Activated CD4-positive, alpha-beta T cell treated with anti-CD3 and anti-CD28 coated beads, Interleukin-2, amount 10 ng/mL, durations not matched to agents 7 days and 5 days (primary cell): ENCODE results near the gene FRYL. TPM values are rescaled to one million over a fixed set of nuclear protein-coding genes. Genes with fewer than 3 reads are reported as not detected.
"Not testable (repeated sequence)": the region's sequence is repeated elsewhere in the genome, so short reads cannot be mapped to it uniquely, and the experiment has no call there.

Experiments
- CTCF ChIA-PET: fragments of 350-600 bp; sonication (Branson Sonifier 250); formaldehyde crosslinking; loops from one replicate; lab custom pipeline; 2021; ENCODE audit warnings: antibody characterized with exemption; lab: Charles Lee
- POLR2A ChIA-PET: fragments of 350-600 bp; sonication (Branson Sonifier 250); formaldehyde crosslinking; loops from one replicate; lab custom pipeline; 2021; ENCODE audit warnings: antibody characterized with exemption; lab: Charles Lee
- DNase-seq: peaks from one replicate; pipeline ENCODE4 v3.0.0-alpha.2; 2020
- H3K27ac Mint-ChIP-seq: one replicate; pipeline ENCODE4 v1.8.0; 2021; ENCODE audit warnings: mild to moderate bottlenecking, moderate library complexity, mixed read lengths
- H3K27me3 Mint-ChIP-seq: one replicate; pipeline ENCODE4 v1.8.0; 2021; ENCODE audit warnings: mixed read lengths
- H3K36me3 Mint-ChIP-seq: one replicate; pipeline ENCODE4 v1.8.0; 2021; ENCODE audit warnings: low read depth, mixed read lengths
- H3K4me1 Mint-ChIP-seq: one replicate; pipeline ENCODE4 v1.8.0; 2021; ENCODE audit warnings: mixed read lengths
- H3K4me3 Mint-ChIP-seq: one replicate; pipeline ENCODE4 v1.8.0; 2021; ENCODE audit warnings: mild to moderate bottlenecking, moderate library complexity, mixed read lengths
- H3K9me3 Mint-ChIP-seq: one replicate; pipeline ENCODE4 v1.8.0; 2021; ENCODE audit warnings: mixed read lengths
- total RNA-seq, 2 experiments: library from RNA; stranded (reverse); gene quantifications; one replicate each; pipeline ENCODE4 v1.2.3, GENCODE V29; 2021

The FRYL gene
- total RNA-seq: 100 to 1,000 TPM in 1 of 2 experiments, 10 to 100 TPM in 1; 96.8 to 102 TPM

- Mint-ChIP-seq H3K27me3 (no peaks in the 10 kb centered on the region), H3K4me1 (peaks cover 41% of the 10 kb centered on the region), H3K27ac (peak within 1 kb of the TSS; percentile 95), H3K4me3 (peak within 1 kb of the TSS; percentile 91), H3K9me3 (no peaks in the 10 kb centered on the region), H3K36me3 (peaks cover 7% of the 10 kb centered on the region)
- peak; percentile 99 for DNase-seq
- ChIA-PET POLR2A (interaction anchor here (0.7 kb wide), 1 partner anchor 50 kb away, joined by 3 read pairs; the partner anchor contains the start of gene OCIAD1), CTCF (interaction anchor here (0.9 to 1.6 kb wide), 3 partner anchors 10 to 201 kb away, joined by 3 read pairs; no protein-coding TSS in a partner anchor)
These were observed at the start of gene FRYL for GRCh38 chr4:48779998-48780864. Gene FRYL, minus strand, starts transcription at chr4:48780279. Its CDS starts 145,869 bp downstream, at chr4:48634410.

DNA sequence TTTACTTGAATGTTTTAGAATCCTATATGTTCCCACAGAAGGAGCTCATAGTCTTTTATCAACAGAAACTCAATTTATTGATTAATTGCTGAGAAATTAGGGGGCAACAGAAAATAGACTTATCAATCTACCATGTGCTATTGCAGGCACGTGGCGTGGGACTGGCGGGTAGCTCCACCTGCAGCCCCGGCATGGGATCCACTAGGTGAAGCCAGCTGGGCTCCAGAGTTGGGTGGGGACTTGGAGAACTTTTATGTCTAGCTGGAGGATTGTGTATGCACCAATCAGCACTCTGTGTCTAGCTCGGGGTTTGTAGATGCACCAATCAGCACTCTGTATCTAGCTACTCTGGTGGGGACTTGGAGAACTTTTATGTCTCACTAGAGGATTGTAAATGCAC is 47.5 kb upstream of the FRYL start:
- Mint-ChIP-seq H3K27me3 (no peaks in the 10 kb centered on the region), H3K9me3 (peaks cover 6% of the 10 kb centered on the region), H3K36me3 (peaks cover 6% of the 10 kb centered on the region), H3K4me3 (no peak overlapping the region), H3K27ac (no peak overlapping the region), H3K4me1 (peaks cover 20% of the 10 kb centered on the region)
- ChIA-PET POLR2A (no interaction called here), CTCF (interaction anchor here (1.4 kb wide), 1 partner anchor 28 kb away, joined by 3 read pairs; no protein-coding TSS in a partner anchor)
- DNase-seq: no peak

- H3K4me1 Mint-ChIP-seq, H3K27ac Mint-ChIP-seq, H3K9me3 Mint-ChIP-seq, DNase-seq, POLR2A ChIA-PET, H3K36me3 Mint-ChIP-seq, H3K4me3 Mint-ChIP-seq: not testable (repeated sequence)
- peaks cover 23% of the 10 kb centered on the region for H3K27me3 Mint-ChIP-seq
- CTCF ChIA-PET: interaction anchor here (0.7 to 1.4 kb wide), 2 partner anchors 8 to 21 kb away, joined by 3 to 4 read pairs; no protein-coding TSS in a partner anchor
These were observed 41.4 kb upstream of the FRYL start for GRCh38 chr4:48821431-48821830.

GRCh38 chr4:48816971-48817370 is 36.9 kb upstream of the FRYL start:
- DNase-seq: no peak
- H3K4me1 Mint-ChIP-seq: peaks cover 9% of the 10 kb centered on the region
- H3K9me3 Mint-ChIP-seq: peaks cover 2% of the 10 kb centered on the region
- POLR2A ChIA-PET: no interaction called here
- CTCF ChIA-PET: no interaction called here
- no peak overlapping the region for H3K27ac Mint-ChIP-seq
- H3K4me3 Mint-ChIP-seq: no peak overlapping the region
- no peaks in the 10 kb centered on the region for H3K36me3 Mint-ChIP-seq
- peaks cover 19% of the 10 kb centered on the region for H3K27me3 Mint-ChIP-seq

DNA sequence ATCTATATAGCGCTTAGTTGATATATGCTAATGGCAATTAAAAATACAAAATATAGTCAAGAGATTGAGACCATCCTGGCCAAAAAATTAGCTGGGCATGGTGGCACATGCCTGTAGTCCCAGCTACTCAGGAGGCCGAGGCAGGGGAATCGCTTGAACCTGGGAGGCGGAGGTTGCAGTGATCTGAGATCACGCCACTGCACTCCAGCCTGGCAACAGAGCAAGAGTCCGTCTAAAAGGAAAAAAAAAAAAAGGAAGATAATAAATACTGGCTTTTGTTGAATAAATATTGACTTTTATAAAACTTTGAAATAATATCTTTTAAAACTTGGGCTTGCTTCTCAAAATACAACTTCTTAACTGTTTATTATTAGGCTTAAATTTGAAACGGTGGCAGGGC is 36.2 kb upstream of the FRYL start:
- H3K27ac Mint-ChIP-seq, POLR2A ChIA-PET, H3K36me3 Mint-ChIP-seq, DNase-seq, H3K4me1 Mint-ChIP-seq, H3K4me3 Mint-ChIP-seq, H3K9me3 Mint-ChIP-seq, CTCF ChIA-PET: not testable (repeated sequence)
- H3K27me3 Mint-ChIP-seq: peaks cover 13% of the 10 kb centered on the region

DNA sequence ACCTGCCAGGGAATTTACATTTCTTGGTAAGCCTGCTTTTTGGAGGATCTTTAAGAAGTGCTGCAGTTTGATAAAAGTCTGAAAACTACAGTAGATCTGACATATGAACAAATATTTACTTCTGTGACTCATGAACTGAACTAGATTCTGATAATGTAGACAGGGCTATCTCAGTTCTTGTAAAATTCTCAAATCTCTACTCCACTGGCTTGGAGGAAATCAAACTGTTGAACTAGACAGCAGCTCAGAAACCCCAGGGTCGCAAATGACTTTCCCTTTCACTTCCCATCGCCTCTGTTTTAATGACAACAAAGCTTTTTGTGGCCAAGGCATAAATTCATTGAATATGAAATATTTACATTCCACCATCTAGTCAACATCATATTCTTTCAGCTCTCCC is 35.4 kb upstream of the FRYL start:
- H3K27ac Mint-ChIP-seq: peak overlapping the region; percentile 26
- CTCF ChIA-PET: interaction anchor here (1.0 to 1.1 kb wide), 2 partner anchors 24 to 44 kb away, joined by 3 to 4 read pairs; no protein-coding TSS in a partner anchor
- no peak overlapping the region for H3K4me3 Mint-ChIP-seq

GRCh38 chr4:48813964-48814363 is 33.9 kb upstream of the FRYL start:
- no peaks in the 10 kb centered on the region for H3K36me3 Mint-ChIP-seq
- ChIA-PET POLR2A (no interaction called here), CTCF (interaction anchor here (0.6 to 1.3 kb wide), 4 partner anchors 8 to 266 kb away, joined by 3 to 6 read pairs (median 4); no protein-coding TSS in a partner anchor)
- peaks cover 9% of the 10 kb centered on the region for H3K4me1 Mint-ChIP-seq
- H3K27me3 Mint-ChIP-seq: peaks cover 4% of the 10 kb centered on the region
- DNase-seq: no peak
- H3K9me3 Mint-ChIP-seq: no peaks in the 10 kb centered on the region
- H3K4me3 Mint-ChIP-seq: no peak overlapping the region
- H3K27ac Mint-ChIP-seq: no peak overlapping the region

More for the DNA sequence above, 35.4 kb upstream of the FRYL start:
- Mint-ChIP-seq H3K4me1 (peaks cover 9% of the 10 kb centered on the region), H3K27me3 (peaks cover 13% of the 10 kb centered on the region), H3K9me3 (no peaks in the 10 kb centered on the region), H3K36me3 (no peaks in the 10 kb centered on the region)
- peak; percentile 43 for DNase-seq
- POLR2A ChIA-PET: no interaction called here

DNA sequence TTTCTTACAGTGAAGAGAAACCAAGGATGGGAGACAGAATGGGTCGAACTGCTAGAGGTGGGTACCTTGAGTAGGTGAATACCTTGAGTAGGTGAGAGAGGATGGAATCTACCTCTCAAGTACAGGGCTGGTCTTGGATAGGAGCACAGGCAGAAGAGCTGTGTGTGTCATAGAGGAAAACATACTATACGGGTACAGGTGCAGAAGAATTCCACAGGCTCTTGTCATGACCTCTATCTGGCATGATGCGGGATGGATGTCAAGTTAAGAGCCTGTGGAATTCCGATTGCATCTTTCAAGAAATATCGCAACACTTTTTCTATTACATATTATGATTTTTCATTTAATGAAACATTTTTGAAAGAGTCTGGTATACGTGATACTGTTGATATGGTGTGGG is 32.8 kb upstream of the FRYL start:
- ChIA-PET CTCF (interaction anchor here (0.9 kb wide), 1 partner anchor 145 kb away, joined by 3 read pairs; no protein-coding TSS in a partner anchor), POLR2A (no interaction called here)
- no peak overlapping the region for H3K4me3 Mint-ChIP-seq
- H3K4me1 Mint-ChIP-seq: peaks cover 14% of the 10 kb centered on the region
- H3K36me3 Mint-ChIP-seq: no peaks in the 10 kb centered on the region
- no peak overlapping the region for H3K27ac Mint-ChIP-seq
- H3K9me3 Mint-ChIP-seq: no peaks in the 10 kb centered on the region
- no peak for DNase-seq
- H3K27me3 Mint-ChIP-seq: peaks cover 2% of the 10 kb centered on the region

GRCh38 chr4:48804584-48805301 is 24.7 kb upstream of the FRYL start:
- DNase-seq: no peak
- peaks cover 5% of the 10 kb centered on the region for H3K4me1 Mint-ChIP-seq
- H3K27ac Mint-ChIP-seq: no peak overlapping the region
- no peaks in the 10 kb centered on the region for H3K27me3 Mint-ChIP-seq
- H3K4me3 Mint-ChIP-seq: no peak overlapping the region
- H3K36me3 Mint-ChIP-seq: no peaks in the 10 kb centered on the region
- H3K9me3 Mint-ChIP-seq: no peaks in the 10 kb centered on the region
- ChIA-PET POLR2A (no interaction called here), CTCF (no interaction called here)

DNA sequence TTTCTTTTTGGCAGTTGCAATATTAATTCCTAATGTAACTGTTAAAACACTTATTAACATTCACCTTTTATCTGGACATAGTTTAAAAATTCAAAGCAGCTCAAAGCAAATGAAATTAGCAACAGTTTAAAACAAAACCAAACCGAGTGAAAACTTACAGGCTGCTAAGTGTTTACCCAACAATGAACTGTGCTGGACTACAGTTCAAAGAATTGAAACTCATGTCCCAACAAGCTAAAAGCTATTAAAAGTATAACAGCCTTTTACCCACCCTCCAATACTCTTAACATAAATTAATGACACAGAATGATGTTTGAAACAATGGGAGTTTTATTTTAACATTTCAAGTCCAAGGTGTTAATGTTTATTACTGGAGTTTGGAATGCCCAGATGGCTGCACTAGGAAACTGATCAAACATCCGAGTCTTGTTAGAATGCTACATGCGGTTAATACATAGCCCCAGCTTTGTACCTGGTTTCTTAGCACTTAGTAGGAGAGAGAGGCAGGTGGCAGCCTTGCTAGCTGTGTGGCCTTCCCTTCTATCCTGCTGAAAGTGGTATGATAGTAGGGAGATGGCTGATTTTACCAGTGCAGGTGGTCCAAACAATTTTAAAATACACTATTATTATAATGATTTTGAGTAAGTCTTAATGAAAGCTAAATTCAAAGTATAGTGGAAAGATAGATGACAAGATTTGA is 21.1 kb upstream of the FRYL start:
- Mint-ChIP-seq H3K4me1 (no peaks in the 10 kb centered on the region), H3K4me3 (no peak overlapping the region), H3K9me3 (no peaks in the 10 kb centered on the region), H3K27ac (no peak overlapping the region), H3K36me3 (no peaks in the 10 kb centered on the region), H3K27me3 (peaks cover 10% of the 10 kb centered on the region)
- DNase-seq: no peak
- ChIA-PET POLR2A (no interaction called here), CTCF (no interaction called here)

GRCh38 chr4:48800155-48800554 is 20.1 kb upstream of the FRYL start:
- H3K27me3 Mint-ChIP-seq: peaks cover 11% of the 10 kb centered on the region
- CTCF ChIA-PET: interaction anchor here (0.6 to 1.7 kb wide), 2 partner anchors 28 to 525 kb away, joined by 3 to 4 read pairs; no protein-coding TSS in a partner anchor
- H3K4me3 Mint-ChIP-seq, H3K36me3 Mint-ChIP-seq, H3K9me3 Mint-ChIP-seq, H3K4me1 Mint-ChIP-seq, H3K27ac Mint-ChIP-seq, DNase-seq, POLR2A ChIA-PET: not testable (repeated sequence)

GRCh38 chr4:48799157-48799556 is 19.1 kb upstream of the FRYL start:
- ChIA-PET POLR2A (no interaction called here), CTCF (interaction anchor here (0.6 to 1.7 kb wide), 2 partner anchors 27 to 29 kb away, joined by 3 read pairs; no protein-coding TSS in a partner anchor)
- no peak for DNase-seq
- no peak overlapping the region for H3K4me3 Mint-ChIP-seq
- H3K27me3 Mint-ChIP-seq: peaks cover 11% of the 10 kb centered on the region
- no peaks in the 10 kb centered on the region for H3K9me3 Mint-ChIP-seq
- H3K4me1 Mint-ChIP-seq: no peaks in the 10 kb centered on the region
- no peak overlapping the region for H3K27ac Mint-ChIP-seq
- no peaks in the 10 kb centered on the region for H3K36me3 Mint-ChIP-seq
